Hepatocyte (in vitro differentiated cells): ENCODE results near the gene ZFR2. TPM values are rescaled to one million over a fixed set of nuclear protein-coding genes. Genes with fewer than 3 reads are reported as not detected.

Experiments used
- DNase-seq: peaks from one replicate; pipeline ENCODE4 v3.0.0-alpha.2; 2016; ENCODE audit warnings: low spot score
- H2AFZ ChIP-seq: fragments of 200-600 bp; sonication (generic); 2 replicates; pipeline ENCODE4 v1.6.0; 2016; ENCODE audit warnings: antibody characterized with exemption, mild to moderate bottlenecking
- H3K27ac ChIP-seq: fragments of 200-600 bp; sonication (generic); 2 replicates; pipeline ENCODE4 v1.5.1; 2016; ENCODE audit warnings: mild to moderate bottlenecking
- H3K27me3 ChIP-seq: fragments of 200-600 bp; sonication (generic); 2 replicates; pipeline ENCODE4 v1.6.1; 2016
- H3K36me3 ChIP-seq: fragments of 200-600 bp; sonication (generic); replicated peaks from 2 replicates; pipeline ENCODE4 v1.5.1; 2016; ENCODE audit warnings: low read depth; ENCODE audit not compliant: insufficient read depth
- H3K4me1 ChIP-seq: fragments of 200-600 bp; sonication (generic); 2 replicates; pipeline ENCODE4 v1.5.1; 2016; ENCODE audit warnings: mild to moderate bottlenecking, moderate library complexity; ENCODE audit not compliant: insufficient read depth
- H3K4me2 ChIP-seq: fragments of 200-600 bp; sonication (generic); 2 replicates; pipeline ENCODE4 v1.6.0; 2016
- H3K4me3 ChIP-seq: fragments of 200-600 bp; sonication (generic); 2 replicates; pipeline ENCODE4 v1.5.1; 2016; ENCODE audit warnings: mild to moderate bottlenecking
- H3K79me2 ChIP-seq: fragments of 200-600 bp; sonication (generic); 2 replicates; pipeline ENCODE4 v1.6.0; 2017; ENCODE audit warnings: mild to moderate bottlenecking
- H3K9me2 ChIP-seq: fragments of 200-600 bp; sonication (generic); replicated peaks from 2 replicates; pipeline ENCODE4 v1.6.0; 2017; ENCODE audit warnings: mild to moderate bottlenecking; ENCODE audit not compliant: insufficient read depth
- H3K9me3 ChIP-seq: fragments of 200-600 bp; sonication (generic); 2 replicates; pipeline ENCODE4 v1.5.1; 2016; ENCODE audit warnings: low read depth, mild to moderate bottlenecking
- H4K20me1 ChIP-seq: fragments of 200-600 bp; sonication (generic); 2 replicates; pipeline ENCODE4 v1.6.0; 2016; ENCODE audit warnings: mild to moderate bottlenecking; ENCODE audit not compliant: insufficient read depth, poor library complexity, severe bottlenecking
- CTCF ChIP-seq: fragments of 200-600 bp; sonication (generic); IDR thresholded peaks from 2 replicates; pipeline ENCODE4 v1.5.1; 2016; ENCODE audit warnings: antibody characterized with exemption, mild to moderate bottlenecking; ENCODE audit not compliant: poor library complexity
- EZH2 ChIP-seq: fragments of 200-600 bp; sonication (generic); IDR thresholded peaks from 2 replicates; pipeline ENCODE4 v1.6.1; 2016; ENCODE audit warnings: antibody characterized with exemption, mild to moderate bottlenecking, borderline replicate concordance
- EZH2phosphoT487 ChIP-seq: fragments of 200-600 bp; sonication (generic); IDR thresholded peaks from one replicate; pipeline ENCODE4 v1.6.1; 2018; ENCODE audit warnings: antibody characterized with exemption, mild to moderate bottlenecking, low read depth, moderate library complexity; ENCODE audit not compliant: unreplicated experiment, severe bottlenecking
- WGBS: methylation state at CpG from one replicate; pipeline ENCODE4 v1.1.6; 2016; ENCODE audit warnings: low lambda C conversion rate; ENCODE audit errors: missing lambda C conversion rate; 5-methylcytosine and 5-hydroxymethylcytosine counted together
- polyA plus RNA-seq: library from polyadenylated mRNA; unstranded; fragments of >200 nt; fragmentation: Nextera tagmentation; extraction: Ambion mirVana; gene quantifications from 2 replicates; pipeline ENCODE4 v1.2.1, GENCODE V29; 2016
- total RNA-seq: library from RNA; depleted of rRNA; stranded (reverse); fragments of >200 nt; gene quantifications from 2 replicates; pipeline ENCODE4 v1.2.3, GENCODE V29; 2014

Gene ZFR2
- total and polyA plus RNA-seq, 2 experiments from 2014 or later = 0.97 to 1.7 TPM

- TF ChIP-seq EZH2phosphoT487 (no peak), CTCF (no peak), EZH2 (no peak)
- WGBS = 99% methylated on average over 12 of the region's 12 CpGs
- no peak overlapping the region for H3K4me3 ChIP-seq
Measured at GRCh38 chr19:3765121-3765520, 103.7 kb downstream of the ZFR2 start.

GRCh38 chr19:3762501-3763459 lies 106.1 kb downstream of the ZFR2 start, which contains the start of gene MRPL54:
Gene MRPL54, plus strand, starts transcription at chr19:3762682. Its CDS starts 19 bp downstream, at chr19:3762701.
- H3K4me1 ChIP-seq = peaks cover 3% of the 10 kb centered on the region
- H3K79me2 ChIP-seq = peaks cover 27% of the 10 kb centered on the region
- no peaks in the 10 kb centered on the region for H4K20me1 ChIP-seq
- peak within 1 kb of the TSS; percentile 65 for H3K4me2 ChIP-seq
- H3K4me3 ChIP-seq = peak within 1 kb of the TSS; percentile 97
- no peaks in the 10 kb centered on the region for H3K9me3 ChIP-seq
- H2AFZ ChIP-seq = peak within 1 kb of the TSS; percentile 69
- DNase-seq = peak; percentile 100
- H3K27me3 ChIP-seq = no peaks in the 10 kb centered on the region
- H3K36me3 ChIP-seq = no peaks in the 10 kb centered on the region
- H3K9me2 ChIP-seq = no peaks in the 10 kb centered on the region
- TF ChIP-seq EZH2 (no peak), CTCF (no peak), EZH2phosphoT487 (no peak)
- 5% methylated on average over 47 of the region's 47 CpGs for WGBS
- peak within 1 kb of the TSS; percentile 96 for H3K27ac ChIP-seq

More at GRCh38 chr19:3765121-3765520, 103.7 kb downstream of the ZFR2 start:
- Histone ChIP-seq H3K79me2 (peaks cover 22% of the 10 kb centered on the region), H4K20me1 (no peaks in the 10 kb centered on the region), H2AFZ (no peak overlapping the region), H3K4me2 (no peak overlapping the region), H3K9me3 (no peaks in the 10 kb centered on the region), H3K4me1 (peaks cover 3% of the 10 kb centered on the region), H3K27me3 (no peaks in the 10 kb centered on the region), H3K9me2 (no peaks in the 10 kb centered on the region), H3K36me3 (no peaks in the 10 kb centered on the region), H3K27ac (no peak overlapping the region)
- no peak for DNase-seq

GRCh38 chr19:3762130-3762473 lies 106.7 kb downstream of the ZFR2 start:
- H3K9me3 ChIP-seq = no peaks in the 10 kb centered on the region
- H3K4me1 ChIP-seq = peaks cover 3% of the 10 kb centered on the region
- peak overlapping the region; percentile 63 for H3K4me2 ChIP-seq
- DNase-seq = no peak
- peaks cover 27% of the 10 kb centered on the region for H3K79me2 ChIP-seq
- H4K20me1 ChIP-seq = no peaks in the 10 kb centered on the region
- H2AFZ ChIP-seq = no peak overlapping the region
- H3K9me2 ChIP-seq = no peaks in the 10 kb centered on the region
- H3K27ac ChIP-seq = peak overlapping the region; percentile 96
- H3K36me3 ChIP-seq = no peaks in the 10 kb centered on the region
- no peak for TF ChIP-seq EZH2phosphoT487
- TF ChIP-seq EZH2 = no peak
- no peak for TF ChIP-seq CTCF
- no peak overlapping the region for H3K4me3 ChIP-seq
- H3K27me3 ChIP-seq = no peaks in the 10 kb centered on the region
- WGBS = 75% methylated on average over 1 of the region's 1 CpG
